Upper lobe of left lung (tissue), 4 donors: Measurements from ENCODE around the gene OXCT1.

ENCODE experiments used
- EP300 ChIP-seq, 4 donors: sonication (generic); formaldehyde crosslinking; IDR thresholded peaks; one replicate each; pipeline ENCODE4 v1.5.1; 2017; ENCODE audit warnings: antibody characterized with exemption in 4 of 4, control low read depth in 2 of 4
- TF ChIP-seq, protein P1 (sequence below), 6 experiments: fragments of 450-650 bp in 4 of 6; fragments of 200-600 bp in 2 of 6; sonication (generic) in 2 of 6; IDR thresholded peaks; one replicate each; pipeline ENCODE4 v1.5.1; 2016 to 2019; ENCODE audit warnings: antibody characterized with exemption in 6 of 6

DNA sequence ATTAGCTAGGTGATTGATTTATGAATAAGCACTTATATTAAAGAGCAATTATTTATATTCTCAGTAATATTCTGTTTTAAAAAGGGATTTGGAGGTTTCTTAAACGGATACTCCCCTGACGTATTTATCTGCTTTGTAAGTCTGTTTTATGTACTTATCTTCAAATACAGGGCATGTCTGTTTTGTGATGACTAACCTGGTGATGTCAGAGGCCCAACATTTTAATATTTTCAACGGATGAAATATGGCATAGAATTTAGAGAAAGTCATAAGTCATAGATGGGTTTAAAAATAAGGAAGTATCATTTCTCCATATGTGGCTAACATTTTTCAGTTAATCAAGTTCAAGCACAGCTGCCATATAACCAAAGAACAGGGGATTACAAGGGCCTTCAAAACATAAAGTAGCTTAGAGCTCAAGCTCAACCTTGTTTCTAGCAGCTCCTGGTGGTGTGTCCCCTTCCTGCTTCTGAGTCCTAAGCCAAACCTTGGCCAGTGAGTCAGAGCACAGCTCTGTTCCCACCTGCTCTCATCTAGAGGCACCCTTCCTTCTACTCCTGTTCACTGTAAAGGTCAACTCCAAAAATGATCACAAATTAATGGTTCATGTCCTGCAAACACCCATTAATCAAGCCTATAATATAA, 131.4 kb downstream of the OXCT1 start:
- TF ChIP-seq, protein P1, sequence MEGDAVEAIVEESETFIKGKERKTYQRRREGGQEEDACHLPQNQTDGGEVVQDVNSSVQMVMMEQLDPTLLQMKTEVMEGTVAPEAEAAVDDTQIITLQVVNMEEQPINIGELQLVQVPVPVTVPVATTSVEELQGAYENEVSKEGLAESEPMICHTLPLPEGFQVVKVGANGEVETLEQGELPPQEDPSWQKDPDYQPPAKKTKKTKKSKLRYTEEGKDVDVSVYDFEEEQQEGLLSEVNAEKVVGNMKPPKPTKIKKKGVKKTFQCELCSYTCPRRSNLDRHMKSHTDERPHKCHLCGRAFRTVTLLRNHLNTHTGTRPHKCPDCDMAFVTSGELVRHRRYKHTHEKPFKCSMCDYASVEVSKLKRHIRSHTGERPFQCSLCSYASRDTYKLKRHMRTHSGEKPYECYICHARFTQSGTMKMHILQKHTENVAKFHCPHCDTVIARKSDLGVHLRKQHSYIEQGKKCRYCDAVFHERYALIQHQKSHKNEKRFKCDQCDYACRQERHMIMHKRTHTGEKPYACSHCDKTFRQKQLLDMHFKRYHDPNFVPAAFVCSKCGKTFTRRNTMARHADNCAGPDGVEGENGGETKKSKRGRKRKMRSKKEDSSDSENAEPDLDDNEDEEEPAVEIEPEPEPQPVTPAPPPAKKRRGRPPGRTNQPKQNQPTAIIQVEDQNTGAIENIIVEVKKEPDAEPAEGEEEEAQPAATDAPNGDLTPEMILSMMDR (IDR thresholded peaks at IDR 0.05) = no peak
- no peak for TF ChIP-seq EP300 (IDR thresholded peaks at IDR 0.05)
